SK-N-SH (cell line): ENCODE measurements around the gene SCNN1A. TPM values are rescaled to one million over a fixed set of nuclear protein-coding genes. Genes with fewer than 3 reads are reported as not detected.

Experiments used
- CTCF ChIA-PET: fragments of 300-600, 350-600 bp; formaldehyde crosslinking; extraction: SDS; loops from one replicate; lab custom pipeline; 2021; lab: Yijun Ruan, JAX
- POLR2A ChIA-PET: fragments of 350-600 bp; sonication (Branson Sonifier 250); formaldehyde crosslinking; extraction: SDS; loops from one replicate; lab custom pipeline; 2020; ENCODE audit warnings: antibody characterized with exemption, inconsistent platforms; lab: Yijun Ruan, JAX
- DNase-seq: peaks from one replicate; pipeline ENCODE4 v3.0.0; 2012
- H2AFZ ChIP-seq: fragments of 200-600 bp; sonication (generic); 2 replicates; pipeline ENCODE4 v1.8.1; 2016; ENCODE audit warnings: antibody characterized with exemption, mild to moderate bottlenecking, low read depth
- H3F3A ChIP-seq: fragments of 200-600 bp; sonication (generic); replicated peaks from 2 replicates; pipeline ENCODE3; 2016; ENCODE audit warnings: antibody characterized with exemption, mild to moderate bottlenecking; ENCODE audit not compliant: insufficient read depth
- H3K27ac ChIP-seq, 2 experiments: fragments of 200-500 bp in 1 of 2; fragments of 200-600 bp in 1 of 2; sonication (Bioruptor generic) in 1 of 2; sonication (generic), shearing (Covaris generic) in 1 of 2; 2 replicates each; pipeline versions ENCODE4 v1.5.1 to v1.6.1; 2014 to 2016; ENCODE audit warnings: low read depth in 2 of 2, inconsistent platforms in 1 of 2, low read length in 1 of 2, mild to moderate bottlenecking in 1 of 2, mixed read lengths in 1 of 2
- H3K27me3 ChIP-seq: fragments of 200-600 bp; sonication (generic), shearing (Covaris generic); 2 replicates; pipeline ENCODE4 v1.6.1; 2016; ENCODE audit warnings: mixed run types; ENCODE audit not compliant: insufficient read depth
- H3K36me3 ChIP-seq, 2 experiments: fragments of 200-500 bp in 1 of 2; fragments of 200-600 bp in 1 of 2; sonication (Bioruptor generic) in 1 of 2; sonication (generic) in 1 of 2; replicated peaks in 1 of 2; 2 replicates each; pipeline versions ENCODE3 to v1.5.1; 2014 to 2016; ENCODE audit warnings: low read length in 1 of 2, mild to moderate bottlenecking in 1 of 2; ENCODE audit not compliant: insufficient read depth in 2 of 2, control insufficient read depth in 1 of 2
- H3K4me1 ChIP-seq, 2 experiments: fragments of 200-500 bp in 1 of 2; fragments of 200-600 bp in 1 of 2; sonication (Bioruptor generic) in 1 of 2; sonication (generic), shearing (Covaris generic) in 1 of 2; 2 replicates each; pipeline versions ENCODE4 v1.5.1 to v1.6.1; 2014 to 2016; ENCODE audit warnings: low read depth in 1 of 2, low read length in 1 of 2, mixed run types in 1 of 2; ENCODE audit not compliant: insufficient read depth in 2 of 2, control insufficient read depth in 1 of 2
- H3K4me2 ChIP-seq: fragments of 200-600 bp; sonication (generic), shearing (Covaris generic); 2 replicates; pipeline ENCODE4 v1.6.1; 2017; ENCODE audit warnings: mixed run types
- H3K4me3 ChIP-seq, 2 experiments: fragments of 200-500 bp in 1 of 2; fragments of 200-600 bp in 1 of 2; sonication (Bioruptor generic) in 1 of 2; sonication (generic), shearing (Covaris generic) in 1 of 2; 2 replicates each; pipeline versions ENCODE4 v1.5.1 to v1.8.1; 2014 to 2016; ENCODE audit warnings: low read depth in 2 of 2, inconsistent platforms in 1 of 2, low read length in 1 of 2, mild to moderate bottlenecking in 1 of 2, mixed read lengths in 1 of 2, moderate library complexity in 1 of 2
- H3K79me2 ChIP-seq: fragments of 200-600 bp; sonication (generic); 2 replicates; pipeline ENCODE4 v1.8.1; 2017; ENCODE audit warnings: mild to moderate bottlenecking; ENCODE audit not compliant: insufficient read depth
- H3K9ac ChIP-seq: fragments of 200-600 bp; sonication (generic); 2 replicates; pipeline ENCODE4 v1.6.1; 2017; ENCODE audit warnings: mixed run types
- H3K9me2 ChIP-seq: fragments of 200-600 bp; sonication (generic); 2 replicates; pipeline ENCODE4 v1.6.1; 2017; ENCODE audit warnings: mixed run types
- H3K9me3 ChIP-seq: fragments of 200-600 bp; sonication (generic); 2 replicates; pipeline ENCODE4 v1.6.1; 2017; ENCODE audit warnings: mixed run types, mild to moderate bottlenecking, moderate library complexity
- H4K20me1 ChIP-seq: fragments of 200-600 bp; sonication (generic); 2 replicates; pipeline ENCODE4 v1.6.1; 2017; ENCODE audit warnings: mild to moderate bottlenecking, mixed run types; ENCODE audit not compliant: insufficient read depth
- CHD2 ChIP-seq: fragments of 150-350 bp; IDR thresholded peaks from 2 replicates; pipeline ENCODE4 v1.6.1; 2018; ENCODE audit warnings: low read length; ENCODE audit not compliant: partially characterized antibody
- EZH2phosphoT487 ChIP-seq: fragments of 200-600 bp; sonication (generic); IDR thresholded peaks from 2 replicates; pipeline ENCODE4 v1.6.1; 2017; ENCODE audit warnings: low read depth, mixed run types, mild to moderate bottlenecking, antibody characterized with exemption, moderate library complexity, borderline replicate concordance
- FOXM1 ChIP-seq: IDR thresholded peaks from 2 replicates; pipeline ENCODE4 v1.4.0; 2012; ENCODE audit warnings: low read depth, mild to moderate bottlenecking
- MEF2A ChIP-seq: IDR thresholded peaks from 2 replicates; pipeline ENCODE4 v1.4.0; 2012; ENCODE audit warnings: low read depth, borderline replicate concordance
- NFIC ChIP-seq: IDR thresholded peaks from 2 replicates; pipeline ENCODE4 v1.4.0; 2012; ENCODE audit warnings: borderline replicate concordance
- RAD21 ChIP-seq: IDR thresholded peaks from 2 replicates; pipeline ENCODE4 v1.6.1; 2012; ENCODE audit warnings: mild to moderate bottlenecking, low read length
- RCOR1 ChIP-seq: fragments of 150-350 bp; IDR thresholded peaks from 2 replicates; pipeline ENCODE4 v1.6.1; 2017; ENCODE audit warnings: antibody characterized with exemption, low read length
- RFX5 ChIP-seq: IDR thresholded peaks from 2 replicates; pipeline ENCODE4 v1.6.1; 2012; ENCODE audit warnings: mild to moderate bottlenecking, improper control_type of control experiment, low read length
- RXRA ChIP-seq: IDR thresholded peaks from 2 replicates; pipeline ENCODE4 v1.4.0; 2012; ENCODE audit warnings: low read depth, mild to moderate bottlenecking, borderline replicate concordance
- SIN3A ChIP-seq: IDR thresholded peaks from 2 replicates; pipeline ENCODE4 v1.6.1; 2012; ENCODE audit warnings: low read depth, mild to moderate bottlenecking, low read length, moderate library complexity, borderline replicate concordance
- YY1 ChIP-seq: IDR thresholded peaks from 2 replicates; pipeline ENCODE4 v1.4.0; 2012; ENCODE audit warnings: low read depth, mild to moderate bottlenecking
- WGBS: methylation state at CpG from one replicate; pipeline ENCODE4 v1.1.6; 2017; ENCODE audit warnings: low lambda C conversion rate; 5-methylcytosine and 5-hydroxymethylcytosine counted together
- polyA plus RNA-seq, 3 experiments: library from polyadenylated mRNA; depleted of rRNA; stranded (reverse); fragments of >200 nt; gene quantifications; 2 replicates each; pipeline ENCODE4 v1.2.3, GENCODE V29; 2012
- TF ChIP-seq, protein P1 (sequence below): IDR thresholded peaks from 2 replicates; pipeline ENCODE4 v1.6.1; 2012; ENCODE audit warnings: mild to moderate bottlenecking, low read depth, low read length, moderate library complexity
- TF ChIP-seq, protein P2 (sequence below): fragments of 150-350 bp; IDR thresholded peaks from 2 replicates; pipeline ENCODE4 v1.6.1; 2017; ENCODE audit warnings: antibody characterized with exemption, low read length, low read depth, borderline replicate concordance
- TF ChIP-seq, protein P3 (sequence below): fragments of 200-600 bp; sonication (generic); IDR thresholded peaks from 2 replicates; pipeline ENCODE4 v1.6.1; 2017; ENCODE audit warnings: antibody characterized with exemption, mild to moderate bottlenecking, moderate library complexity
- TF ChIP-seq, protein P4 (sequence below): IDR thresholded peaks from 2 replicates; pipeline ENCODE4; 2012

The SCNN1A gene
- polyA plus RNA-seq, 1 of the 3 experiments (the other 2 are of a cell fraction), result 1.6 TPM

DNA sequence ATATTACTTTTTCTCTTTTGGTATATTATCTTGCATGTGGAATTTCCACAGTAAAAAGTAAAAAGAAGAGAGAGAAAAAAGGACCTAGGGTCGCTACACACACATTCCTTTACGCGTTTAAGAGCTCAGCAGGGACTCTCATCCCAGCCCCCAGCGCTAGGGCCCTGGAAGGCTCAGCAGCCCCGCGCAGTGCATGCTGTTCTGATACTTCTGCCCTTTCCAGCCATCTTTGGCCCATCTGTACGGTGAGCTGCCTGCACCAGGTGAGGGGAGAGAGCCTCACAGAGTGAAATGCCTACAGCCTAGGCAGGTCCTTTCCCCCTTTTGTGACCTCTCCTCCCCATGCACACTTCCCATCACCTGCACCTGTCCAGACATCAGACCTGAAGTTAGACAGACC lies 7.0 kb upstream of the SCNN1A start:
- no peak for DNase-seq
- Histone ChIP-seq H3K4me1 (no peaks in the 10 kb centered on the region; a peak in 1 of 4 replicates), H3K9me2 (no peaks in the 10 kb centered on the region), H3K9me3 (no peaks in the 10 kb centered on the region), H3K36me3 (no peaks in the 10 kb centered on the region), H3K4me2 (no peak overlapping the region), H4K20me1 (no peaks in the 10 kb centered on the region), H3K9ac (no peak overlapping the region), H3K27ac (no peak overlapping the region), H2AFZ (no peak overlapping the region), H3K79me2 (no peaks in the 10 kb centered on the region), H3K27me3 (no peaks in the 10 kb centered on the region), H3F3A (no peaks in the 10 kb centered on the region), H3K4me3 (no peak overlapping the region)
- POLR2A ChIA-PET, result no interaction called here
- no peak for TF ChIP-seq FOXM1
- whole genome bisulfite sequencing, result 94% methylated on average over 7 of the region's 7 CpGs
- CTCF ChIA-PET, result no interaction called here

DNA sequence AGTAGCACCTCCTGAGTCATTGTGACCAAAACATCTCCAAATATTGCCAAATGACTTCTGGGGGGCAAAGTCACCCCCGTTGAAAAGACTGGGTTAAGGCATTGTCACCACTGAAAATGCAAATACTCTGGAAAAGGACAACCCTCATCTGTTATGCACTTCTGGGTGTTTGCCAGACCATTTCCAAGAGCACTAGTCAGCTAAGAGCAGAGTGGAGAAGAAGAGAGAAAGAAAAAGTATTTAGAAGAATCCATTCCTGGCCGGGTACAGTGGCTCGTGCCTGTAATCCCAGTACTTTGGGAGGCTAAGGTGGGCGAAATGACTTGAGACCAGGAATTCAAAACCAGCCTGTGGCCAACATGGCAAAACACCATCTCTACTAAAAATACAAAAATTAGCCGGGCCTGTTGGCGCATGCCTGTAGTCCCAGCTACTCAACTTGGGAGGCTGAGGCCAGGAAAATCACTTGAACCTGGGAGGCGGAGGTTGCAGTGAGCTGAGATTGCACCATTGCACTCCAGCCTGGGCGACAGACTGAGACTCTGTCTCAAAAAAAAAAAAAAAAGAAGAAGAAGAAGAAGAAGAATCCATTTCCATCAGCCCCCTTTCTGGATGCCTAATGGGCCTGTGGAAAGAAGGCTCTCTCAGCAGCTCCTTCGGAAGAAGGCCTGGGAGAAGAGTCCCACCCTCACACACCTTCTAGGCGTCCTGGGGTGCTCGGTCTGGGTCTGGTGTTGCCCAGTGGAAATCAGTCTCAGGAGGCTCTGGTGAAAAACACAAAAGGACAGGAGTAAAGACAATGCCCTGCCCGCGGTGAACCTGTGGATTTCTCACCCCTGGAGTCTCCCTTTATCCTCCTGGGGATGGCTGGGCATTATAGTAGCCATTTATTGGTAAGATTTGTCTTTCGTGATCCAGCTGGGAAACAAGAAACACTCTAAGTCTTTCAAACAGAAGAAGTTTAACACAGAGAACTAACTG lies 5.1 kb upstream of the SCNN1A start:
- TF ChIP-seq RAD21, result no peak
- no peak for TF ChIP-seq RXRA
- TF ChIP-seq, protein P1, sequence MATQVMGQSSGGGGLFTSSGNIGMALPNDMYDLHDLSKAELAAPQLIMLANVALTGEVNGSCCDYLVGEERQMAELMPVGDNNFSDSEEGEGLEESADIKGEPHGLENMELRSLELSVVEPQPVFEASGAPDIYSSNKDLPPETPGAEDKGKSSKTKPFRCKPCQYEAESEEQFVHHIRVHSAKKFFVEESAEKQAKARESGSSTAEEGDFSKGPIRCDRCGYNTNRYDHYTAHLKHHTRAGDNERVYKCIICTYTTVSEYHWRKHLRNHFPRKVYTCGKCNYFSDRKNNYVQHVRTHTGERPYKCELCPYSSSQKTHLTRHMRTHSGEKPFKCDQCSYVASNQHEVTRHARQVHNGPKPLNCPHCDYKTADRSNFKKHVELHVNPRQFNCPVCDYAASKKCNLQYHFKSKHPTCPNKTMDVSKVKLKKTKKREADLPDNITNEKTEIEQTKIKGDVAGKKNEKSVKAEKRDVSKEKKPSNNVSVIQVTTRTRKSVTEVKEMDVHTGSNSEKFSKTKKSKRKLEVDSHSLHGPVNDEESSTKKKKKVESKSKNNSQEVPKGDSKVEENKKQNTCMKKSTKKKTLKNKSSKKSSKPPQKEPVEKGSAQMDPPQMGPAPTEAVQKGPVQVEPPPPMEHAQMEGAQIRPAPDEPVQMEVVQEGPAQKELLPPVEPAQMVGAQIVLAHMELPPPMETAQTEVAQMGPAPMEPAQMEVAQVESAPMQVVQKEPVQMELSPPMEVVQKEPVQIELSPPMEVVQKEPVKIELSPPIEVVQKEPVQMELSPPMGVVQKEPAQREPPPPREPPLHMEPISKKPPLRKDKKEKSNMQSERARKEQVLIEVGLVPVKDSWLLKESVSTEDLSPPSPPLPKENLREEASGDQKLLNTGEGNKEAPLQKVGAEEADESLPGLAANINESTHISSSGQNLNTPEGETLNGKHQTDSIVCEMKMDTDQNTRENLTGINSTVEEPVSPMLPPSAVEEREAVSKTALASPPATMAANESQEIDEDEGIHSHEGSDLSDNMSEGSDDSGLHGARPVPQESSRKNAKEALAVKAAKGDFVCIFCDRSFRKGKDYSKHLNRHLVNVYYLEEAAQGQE, result no peak
- TF ChIP-seq EZH2phosphoT487, result no peak
- TF ChIP-seq SIN3A, result no peak
- TF ChIP-seq, protein P2, sequence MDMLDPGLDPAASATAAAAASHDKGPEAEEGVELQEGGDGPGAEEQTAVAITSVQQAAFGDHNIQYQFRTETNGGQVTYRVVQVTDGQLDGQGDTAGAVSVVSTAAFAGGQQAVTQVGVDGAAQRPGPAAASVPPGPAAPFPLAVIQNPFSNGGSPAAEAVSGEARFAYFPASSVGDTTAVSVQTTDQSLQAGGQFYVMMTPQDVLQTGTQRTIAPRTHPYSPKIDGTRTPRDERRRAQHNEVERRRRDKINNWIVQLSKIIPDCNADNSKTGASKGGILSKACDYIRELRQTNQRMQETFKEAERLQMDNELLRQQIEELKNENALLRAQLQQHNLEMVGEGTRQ, result no peak
- no peak for TF ChIP-seq RFX5
- TF ChIP-seq YY1, result no peak
- TF ChIP-seq RCOR1, result no peak
- TF ChIP-seq, protein P3, sequence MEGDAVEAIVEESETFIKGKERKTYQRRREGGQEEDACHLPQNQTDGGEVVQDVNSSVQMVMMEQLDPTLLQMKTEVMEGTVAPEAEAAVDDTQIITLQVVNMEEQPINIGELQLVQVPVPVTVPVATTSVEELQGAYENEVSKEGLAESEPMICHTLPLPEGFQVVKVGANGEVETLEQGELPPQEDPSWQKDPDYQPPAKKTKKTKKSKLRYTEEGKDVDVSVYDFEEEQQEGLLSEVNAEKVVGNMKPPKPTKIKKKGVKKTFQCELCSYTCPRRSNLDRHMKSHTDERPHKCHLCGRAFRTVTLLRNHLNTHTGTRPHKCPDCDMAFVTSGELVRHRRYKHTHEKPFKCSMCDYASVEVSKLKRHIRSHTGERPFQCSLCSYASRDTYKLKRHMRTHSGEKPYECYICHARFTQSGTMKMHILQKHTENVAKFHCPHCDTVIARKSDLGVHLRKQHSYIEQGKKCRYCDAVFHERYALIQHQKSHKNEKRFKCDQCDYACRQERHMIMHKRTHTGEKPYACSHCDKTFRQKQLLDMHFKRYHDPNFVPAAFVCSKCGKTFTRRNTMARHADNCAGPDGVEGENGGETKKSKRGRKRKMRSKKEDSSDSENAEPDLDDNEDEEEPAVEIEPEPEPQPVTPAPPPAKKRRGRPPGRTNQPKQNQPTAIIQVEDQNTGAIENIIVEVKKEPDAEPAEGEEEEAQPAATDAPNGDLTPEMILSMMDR, result no peak
- TF ChIP-seq, protein P4, sequence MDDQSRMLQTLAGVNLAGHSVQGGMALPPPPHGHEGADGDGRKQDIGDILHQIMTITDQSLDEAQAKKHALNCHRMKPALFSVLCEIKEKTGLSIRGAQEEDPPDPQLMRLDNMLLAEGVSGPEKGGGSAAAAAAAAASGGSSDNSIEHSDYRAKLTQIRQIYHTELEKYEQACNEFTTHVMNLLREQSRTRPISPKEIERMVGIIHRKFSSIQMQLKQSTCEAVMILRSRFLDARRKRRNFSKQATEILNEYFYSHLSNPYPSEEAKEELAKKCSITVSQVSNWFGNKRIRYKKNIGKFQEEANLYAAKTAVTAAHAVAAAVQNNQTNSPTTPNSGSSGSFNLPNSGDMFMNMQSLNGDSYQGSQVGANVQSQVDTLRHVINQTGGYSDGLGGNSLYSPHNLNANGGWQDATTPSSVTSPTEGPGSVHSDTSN, result no peak
- no peak for TF ChIP-seq MEF2A
- TF ChIP-seq CHD2, result no peak
- no peak for TF ChIP-seq NFIC
- TF ChIP-seq, all 33 proteins: peak for 0
- Histone ChIP-seq H3K4me2 (no peak overlapping the region), H3K36me3 (no peaks in the 10 kb centered on the region), H3K4me3 (no peak overlapping the region), H3K27me3 (no peaks in the 10 kb centered on the region), H3K9me3 (no peaks in the 10 kb centered on the region), H3K79me2 (no peaks in the 10 kb centered on the region), H3K9ac (no peak overlapping the region), H4K20me1 (no peaks in the 10 kb centered on the region), H3F3A (no peaks in the 10 kb centered on the region), H3K4me1 (peaks cover 7 to 12% of the 10 kb centered on the region in 2 experiments; a peak in 3 of 4 replicates), H3K9me2 (no peaks in the 10 kb centered on the region), H3K27ac (no peak overlapping the region), H2AFZ (no peak overlapping the region)
- ChIA-PET CTCF (interaction anchor here (0.6 kb wide), 1 partner anchor 70 kb away, joined by 5 read pairs; no protein-coding TSS in a partner anchor), POLR2A (no interaction called here)
- 86% methylated on average over 14 of the region's 14 CpGs for WGBS
- no peak for DNase-seq
